SK-N-SH treated with all-trans-retinoic acid at 6 μM for 48 hours (cell line): ENCODE results near the gene SCN1A.

Source experiments
- ATAC-seq: fragments of 200-7000 bp; cut with Tn5 transposase; 3 replicates; pipeline ENCODE4 v1.9.1; 2020; ENCODE audit warnings: mild to moderate bottlenecking, moderate library complexity
- ARNTL ChIP-seq: fragments of 450-650 bp; formaldehyde crosslinking; IDR thresholded peaks from 2 replicates; pipeline ENCODE4 v1.5.0; 2020; ENCODE audit warnings: low read depth, mild to moderate bottlenecking, moderate library complexity, borderline replicate concordance
- CSDC2 ChIP-seq: fragments of 250-450 bp; sonication (Bioruptor Pico); IDR thresholded peaks from 2 replicates; pipeline ENCODE4 v1.5.0; 2020; ENCODE audit warnings: mild to moderate bottlenecking, moderate library complexity
- ESRRG ChIP-seq: fragments of 250-450 bp; sonication (Bioruptor Pico); IDR thresholded peaks from 2 replicates; pipeline ENCODE4 v1.6.1; 2021; ENCODE audit warnings: mild to moderate bottlenecking
- OSR1 ChIP-seq: fragments of 250-450 bp; sonication (Bioruptor Pico); IDR thresholded peaks from 2 replicates; pipeline ENCODE4 v1.8.0; 2022; ENCODE audit warnings: moderate library complexity, mild to moderate bottlenecking, inconsistent platforms
- PPARA ChIP-seq: fragments of 250-450 bp; sonication (Bioruptor Pico); IDR thresholded peaks from 2 replicates; pipeline ENCODE4 v1.5.0; 2020; ENCODE audit warnings: mild to moderate bottlenecking, borderline replicate concordance
- RARB ChIP-seq: fragments of 250-450 bp; sonication (Bioruptor Pico); IDR thresholded peaks from 2 replicates; pipeline ENCODE4 v1.8.0; 2021; ENCODE audit warnings: mild to moderate bottlenecking, moderate library complexity
- TCF4 ChIP-seq: fragments of 250-450 bp; sonication (Bioruptor Pico); IDR thresholded peaks from 2 replicates; pipeline ENCODE4 v1.8.0; 2021; ENCODE audit warnings: mild to moderate bottlenecking, moderate library complexity, borderline replicate concordance
- TOX ChIP-seq: fragments of 250-450 bp; sonication (Bioruptor Pico); IDR thresholded peaks from 2 replicates; pipeline ENCODE4 v1.8.0; 2021; ENCODE audit warnings: mild to moderate bottlenecking, moderate library complexity, borderline replicate concordance
- ZC3H10 ChIP-seq: fragments of 250-450 bp; sonication (Bioruptor Pico); IDR thresholded peaks from 2 replicates; pipeline ENCODE4 v1.5.1; 2021; ENCODE audit warnings: mild to moderate bottlenecking, moderate library complexity
- ZFP3 ChIP-seq: fragments of 250-450 bp; sonication (Bioruptor Pico); IDR thresholded peaks from 2 replicates; pipeline ENCODE4 v1.5.0; 2020; ENCODE audit warnings: mild to moderate bottlenecking, moderate library complexity
- ZFP30 ChIP-seq: fragments of 450-650 bp; formaldehyde crosslinking; IDR thresholded peaks from 2 replicates; pipeline ENCODE4 v1.5.0; 2022; ENCODE audit warnings: mild to moderate bottlenecking, moderate library complexity
- ZNF565 ChIP-seq: fragments of 450-650 bp; formaldehyde crosslinking; conservative IDR thresholded peaks from 2 replicates; pipeline ENCODE4 v1.5.0; 2020; ENCODE audit warnings: low read depth, mild to moderate bottlenecking, moderate library complexity
- ZNF70 ChIP-seq: fragments of 450-650 bp; formaldehyde crosslinking; IDR thresholded peaks from 2 replicates; pipeline ENCODE4 v1.5.0; 2020; ENCODE audit warnings: mild to moderate bottlenecking, moderate library complexity
- ZNF8 ChIP-seq: fragments of 450-650 bp; formaldehyde crosslinking; IDR thresholded peaks from 2 replicates; pipeline ENCODE4 v1.5.0; 2020; ENCODE audit warnings: mild to moderate bottlenecking, moderate library complexity
- TF ChIP-seq, protein P1 (sequence below): fragments of 250-450 bp; sonication (Bioruptor Pico); IDR thresholded peaks from 2 replicates; pipeline ENCODE4 v1.5.0; 2020; ENCODE audit warnings: mild to moderate bottlenecking, moderate library complexity
- TF ChIP-seq, protein P2 (sequence below): fragments of 250-450 bp; sonication (Bioruptor Pico); IDR thresholded peaks from 2 replicates; pipeline ENCODE4 v1.8.0; 2021; ENCODE audit warnings: low read depth, mild to moderate bottlenecking, moderate library complexity, borderline replicate concordance
- TF ChIP-seq, protein P3 (sequence below): fragments of 250-450 bp; sonication (Bioruptor Pico); IDR thresholded peaks from 2 replicates; pipeline ENCODE4 v1.5.1; 2021; ENCODE audit warnings: mild to moderate bottlenecking, moderate library complexity
- TF ChIP-seq, protein P4 (sequence below): fragments of 250-450 bp; sonication (Bioruptor Pico); IDR thresholded peaks from 2 replicates; pipeline ENCODE4 v1.5.1; 2020; ENCODE audit warnings: low read depth, mild to moderate bottlenecking, moderate library complexity
- TF ChIP-seq, protein P5 (sequence below): fragments of 250-450 bp; sonication (Bioruptor Pico); IDR thresholded peaks from 2 replicates; pipeline ENCODE4 v1.8.0; 2020; ENCODE audit warnings: mild to moderate bottlenecking, moderate library complexity, borderline replicate concordance

The SCN1A gene

DNA sequence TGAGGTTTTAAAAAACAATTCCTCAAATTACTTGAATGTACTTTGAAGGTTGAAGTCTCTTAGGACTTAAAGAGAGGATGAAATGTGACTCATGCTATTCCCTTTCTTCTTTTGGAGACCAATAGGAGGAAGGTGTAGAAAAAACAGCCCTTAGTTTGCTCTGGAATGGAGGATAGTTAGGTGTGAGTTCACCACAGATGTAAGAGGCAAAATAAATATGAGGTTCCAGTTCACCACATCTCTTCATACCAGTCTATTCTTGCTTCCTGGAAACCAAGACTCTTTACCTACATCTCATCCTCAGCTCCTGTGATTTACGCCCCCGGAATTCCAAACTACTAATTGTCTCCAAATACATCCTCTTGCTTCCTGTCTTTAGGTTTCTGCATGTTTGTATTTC, 96.8 kb downstream of the SCN1A start (continued):
- TF ChIP-seq, protein P1, sequence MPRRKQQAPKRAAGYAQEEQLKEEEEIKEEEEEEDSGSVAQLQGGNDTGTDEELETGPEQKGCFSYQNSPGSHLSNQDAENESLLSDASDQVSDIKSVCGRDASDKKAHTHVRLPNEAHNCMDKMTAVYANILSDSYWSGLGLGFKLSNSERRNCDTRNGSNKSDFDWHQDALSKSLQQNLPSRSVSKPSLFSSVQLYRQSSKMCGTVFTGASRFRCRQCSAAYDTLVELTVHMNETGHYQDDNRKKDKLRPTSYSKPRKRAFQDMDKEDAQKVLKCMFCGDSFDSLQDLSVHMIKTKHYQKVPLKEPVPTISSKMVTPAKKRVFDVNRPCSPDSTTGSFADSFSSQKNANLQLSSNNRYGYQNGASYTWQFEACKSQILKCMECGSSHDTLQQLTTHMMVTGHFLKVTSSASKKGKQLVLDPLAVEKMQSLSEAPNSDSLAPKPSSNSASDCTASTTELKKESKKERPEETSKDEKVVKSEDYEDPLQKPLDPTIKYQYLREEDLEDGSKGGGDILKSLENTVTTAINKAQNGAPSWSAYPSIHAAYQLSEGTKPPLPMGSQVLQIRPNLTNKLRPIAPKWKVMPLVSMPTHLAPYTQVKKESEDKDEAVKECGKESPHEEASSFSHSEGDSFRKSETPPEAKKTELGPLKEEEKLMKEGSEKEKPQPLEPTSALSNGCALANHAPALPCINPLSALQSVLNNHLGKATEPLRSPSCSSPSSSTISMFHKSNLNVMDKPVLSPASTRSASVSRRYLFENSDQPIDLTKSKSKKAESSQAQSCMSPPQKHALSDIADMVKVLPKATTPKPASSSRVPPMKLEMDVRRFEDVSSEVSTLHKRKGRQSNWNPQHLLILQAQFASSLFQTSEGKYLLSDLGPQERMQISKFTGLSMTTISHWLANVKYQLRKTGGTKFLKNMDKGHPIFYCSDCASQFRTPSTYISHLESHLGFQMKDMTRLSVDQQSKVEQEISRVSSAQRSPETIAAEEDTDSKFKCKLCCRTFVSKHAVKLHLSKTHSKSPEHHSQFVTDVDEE (CRISPR knock-in tag) = no peak

DNA sequence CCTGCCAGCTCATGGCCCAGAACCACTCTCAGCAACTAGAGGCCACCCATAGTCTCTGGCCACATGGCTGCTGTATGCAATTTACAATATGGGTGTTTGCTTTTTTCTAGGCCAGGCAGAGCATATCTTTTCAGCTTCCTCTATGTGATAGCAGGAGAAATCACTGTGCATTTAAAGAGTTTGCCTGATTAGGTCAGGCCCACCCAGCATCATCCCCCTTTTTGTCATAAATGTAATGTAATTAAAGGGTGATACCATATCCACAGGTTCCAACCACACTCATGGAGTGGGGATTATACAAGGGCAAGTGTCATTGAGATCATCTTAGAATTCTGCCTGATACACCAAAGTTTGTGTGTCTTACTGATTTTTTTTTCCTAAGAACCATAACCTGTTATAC, 102.5 kb downstream of the SCN1A start:
- no peak for TF ChIP-seq ZNF8 (CRISPR knock-in tag)
- no peak for TF ChIP-seq ZC3H10 (CRISPR knock-in tag)
- TF ChIP-seq, protein P1 (CRISPR knock-in tag) = no peak
- no peak for TF ChIP-seq ZFP3 (CRISPR knock-in tag)
- TF ChIP-seq, protein P2, sequence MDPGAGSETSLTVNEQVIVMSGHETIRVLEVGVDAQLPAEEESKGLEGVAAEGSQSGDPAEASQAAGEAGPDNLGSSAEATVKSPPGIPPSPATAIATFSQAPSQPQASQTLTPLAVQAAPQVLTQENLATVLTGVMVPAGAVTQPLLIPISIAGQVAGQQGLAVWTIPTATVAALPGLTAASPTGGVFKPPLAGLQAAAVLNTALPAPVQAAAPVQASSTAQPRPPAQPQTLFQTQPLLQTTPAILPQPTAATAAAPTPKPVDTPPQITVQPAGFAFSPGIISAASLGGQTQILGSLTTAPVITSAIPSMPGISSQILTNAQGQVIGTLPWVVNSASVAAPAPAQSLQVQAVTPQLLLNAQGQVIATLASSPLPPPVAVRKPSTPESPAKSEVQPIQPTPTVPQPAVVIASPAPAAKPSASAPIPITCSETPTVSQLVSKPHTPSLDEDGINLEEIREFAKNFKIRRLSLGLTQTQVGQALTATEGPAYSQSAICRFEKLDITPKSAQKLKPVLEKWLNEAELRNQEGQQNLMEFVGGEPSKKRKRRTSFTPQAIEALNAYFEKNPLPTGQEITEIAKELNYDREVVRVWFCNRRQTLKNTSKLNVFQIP (CRISPR knock-in tag) = no peak
- no peak for TF ChIP-seq PPARA (CRISPR knock-in tag)
- no peak for TF ChIP-seq TCF4 (CRISPR knock-in tag)
- no peak for TF ChIP-seq CSDC2
- TF ChIP-seq, protein P3, sequence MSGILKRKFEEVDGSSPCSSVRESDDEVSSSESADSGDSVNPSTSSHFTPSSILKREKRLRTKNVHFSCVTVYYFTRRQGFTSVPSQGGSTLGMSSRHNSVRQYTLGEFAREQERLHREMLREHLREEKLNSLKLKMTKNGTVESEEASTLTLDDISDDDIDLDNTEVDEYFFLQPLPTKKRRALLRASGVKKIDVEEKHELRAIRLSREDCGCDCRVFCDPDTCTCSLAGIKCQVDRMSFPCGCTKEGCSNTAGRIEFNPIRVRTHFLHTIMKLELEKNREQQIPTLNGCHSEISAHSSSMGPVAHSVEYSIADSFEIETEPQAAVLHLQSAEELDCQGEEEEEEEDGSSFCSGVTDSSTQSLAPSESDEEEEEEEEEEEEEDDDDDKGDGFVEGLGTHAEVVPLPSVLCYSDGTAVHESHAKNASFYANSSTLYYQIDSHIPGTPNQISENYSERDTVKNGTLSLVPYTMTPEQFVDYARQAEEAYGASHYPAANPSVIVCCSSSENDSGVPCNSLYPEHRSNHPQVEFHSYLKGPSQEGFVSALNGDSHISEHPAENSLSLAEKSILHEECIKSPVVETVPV (CRISPR knock-in tag) = no peak
- TF ChIP-seq TOX (CRISPR knock-in tag) = no peak
- TF ChIP-seq ARNTL (CRISPR knock-in tag) = no peak
- TF ChIP-seq ESRRG = no peak
- no peak for TF ChIP-seq ZNF565
- TF ChIP-seq, protein P4, sequence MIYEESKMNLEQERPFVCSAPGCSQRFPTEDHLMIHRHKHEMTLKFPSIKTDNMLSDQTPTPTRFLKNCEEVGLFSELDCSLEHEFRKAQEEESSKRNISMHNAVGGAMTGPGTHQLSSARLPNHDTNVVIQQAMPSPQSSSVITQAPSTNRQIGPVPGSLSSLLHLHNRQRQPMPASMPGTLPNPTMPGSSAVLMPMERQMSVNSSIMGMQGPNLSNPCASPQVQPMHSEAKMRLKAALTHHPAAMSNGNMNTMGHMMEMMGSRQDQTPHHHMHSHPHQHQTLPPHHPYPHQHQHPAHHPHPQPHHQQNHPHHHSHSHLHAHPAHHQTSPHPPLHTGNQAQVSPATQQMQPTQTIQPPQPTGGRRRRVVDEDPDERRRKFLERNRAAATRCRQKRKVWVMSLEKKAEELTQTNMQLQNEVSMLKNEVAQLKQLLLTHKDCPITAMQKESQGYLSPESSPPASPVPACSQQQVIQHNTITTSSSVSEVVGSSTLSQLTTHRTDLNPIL = no peak
- TF ChIP-seq, protein P5, sequence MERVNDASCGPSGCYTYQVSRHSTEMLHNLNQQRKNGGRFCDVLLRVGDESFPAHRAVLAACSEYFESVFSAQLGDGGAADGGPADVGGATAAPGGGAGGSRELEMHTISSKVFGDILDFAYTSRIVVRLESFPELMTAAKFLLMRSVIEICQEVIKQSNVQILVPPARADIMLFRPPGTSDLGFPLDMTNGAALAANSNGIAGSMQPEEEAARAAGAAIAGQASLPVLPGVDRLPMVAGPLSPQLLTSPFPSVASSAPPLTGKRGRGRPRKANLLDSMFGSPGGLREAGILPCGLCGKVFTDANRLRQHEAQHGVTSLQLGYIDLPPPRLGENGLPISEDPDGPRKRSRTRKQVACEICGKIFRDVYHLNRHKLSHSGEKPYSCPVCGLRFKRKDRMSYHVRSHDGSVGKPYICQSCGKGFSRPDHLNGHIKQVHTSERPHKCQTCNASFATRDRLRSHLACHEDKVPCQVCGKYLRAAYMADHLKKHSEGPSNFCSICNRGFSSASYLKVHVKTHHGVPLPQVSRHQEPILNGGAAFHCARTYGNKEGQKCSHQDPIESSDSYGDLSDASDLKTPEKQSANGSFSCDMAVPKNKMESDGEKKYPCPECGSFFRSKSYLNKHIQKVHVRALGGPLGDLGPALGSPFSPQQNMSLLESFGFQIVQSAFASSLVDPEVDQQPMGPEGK (CRISPR knock-in tag) = no peak
- TF ChIP-seq ZFP30 = no peak
- no peak for TF ChIP-seq RARB (CRISPR knock-in tag)
- TF ChIP-seq OSR1 = no peak
- no peak for TF ChIP-seq ZNF70 (CRISPR knock-in tag)
- ATAC-seq = no peak

DNA sequence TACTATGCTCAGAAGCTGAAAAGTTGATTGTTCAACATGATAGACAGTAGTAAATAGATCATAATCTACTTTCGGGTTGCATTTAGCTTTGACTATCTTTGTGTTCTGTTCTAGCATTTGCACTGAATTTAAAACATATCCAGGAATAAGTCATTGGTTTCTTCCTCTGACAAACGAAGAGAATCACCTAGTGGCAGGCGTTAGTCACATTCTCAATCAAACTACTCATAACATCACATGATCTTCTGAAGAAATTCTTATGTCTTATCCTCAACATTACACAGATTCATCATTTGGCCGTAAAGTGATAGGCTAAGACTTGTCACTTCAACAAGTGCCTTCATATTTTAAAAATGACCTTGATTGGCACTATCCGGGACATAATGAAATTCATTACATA, 110.6 kb downstream of the SCN1A start:
- no peak for TF ChIP-seq TCF4 (CRISPR knock-in tag)
- TF ChIP-seq, all 23 proteins: peak for 0
- ATAC-seq = no peak
